OCI-LY7 (cell line): ENCODE results near the gene UBE2G2.

Experiments used
- CTCF ChIP-seq: fragments of 200-600 bp; sonication (generic); conservative IDR thresholded peaks from 2 replicates; pipeline ENCODE4 v1.5.1; 2014; ENCODE audit warnings: mild to moderate bottlenecking, antibody characterized with exemption, low read length, moderate library complexity, mixed read lengths
- EZH2phosphoT487 ChIP-seq: fragments of 200-600 bp; sonication (generic); IDR thresholded peaks from 2 replicates; pipeline ENCODE4 v1.6.1; 2018; ENCODE audit warnings: low read depth, borderline replicate concordance, mild to moderate bottlenecking, mixed run types, antibody characterized with exemption, low read length, moderate library complexity, mixed read lengths

- TF ChIP-seq CTCF (no peak), EZH2phosphoT487 (no peak)
Measured at GRCh38 chr21:44749116-44749758, 52.4 kb downstream of the UBE2G2 start.
